HepG2 (cell line): Measurements from ENCODE around the gene EVL. TPM values are rescaled to one million over a fixed set of nuclear protein-coding genes. Genes with fewer than 3 reads are reported as not detected.

Experiments
- ARID4A ChIP-seq: sonication (generic); formaldehyde crosslinking; IDR thresholded peaks from 2 replicates; pipeline ENCODE4 v1.5.0; 2020; ENCODE audit warnings: mild to moderate bottlenecking, missing genetic modification reagents, borderline replicate concordance
- DRAP1 ChIP-seq: IDR thresholded peaks from 2 replicates; pipeline ENCODE4 v1.6.1; 2016; ENCODE audit warnings: missing genetic modification reagents, missing compliant biosample characterization
- FOXP4 ChIP-seq: sonication (generic); formaldehyde crosslinking; IDR thresholded peaks from 2 replicates; pipeline ENCODE4 v1.4.0; 2020; ENCODE audit warnings: missing genetic modification reagents
- HNF4A ChIP-seq: sonication (generic); formaldehyde crosslinking; IDR thresholded peaks from 2 replicates; pipeline ENCODE4 v1.4.0; 2020; ENCODE audit warnings: missing genetic modification reagents
- HNRNPLL ChIP-seq: fragments of 200-400 bp; formaldehyde crosslinking; IDR thresholded peaks from 2 replicates; pipeline ENCODE4 v1.6.1; 2017; ENCODE audit warnings: mild to moderate bottlenecking, low read depth, low read length; ENCODE audit not compliant: poor library complexity, severe bottlenecking
- KAT8 ChIP-seq: IDR thresholded peaks from 2 replicates; pipeline ENCODE4 v1.6.1; 2016; ENCODE audit warnings: missing genetic modification reagents, missing compliant biosample characterization
- MBNL3 ChIP-seq: fragments of 250-450 bp; sonication (Bioruptor Pico); conservative IDR thresholded peaks from 2 replicates; pipeline ENCODE4 v1.8.0; 2022; ENCODE audit warnings: mild to moderate bottlenecking, inconsistent platforms
- NCOA1 ChIP-seq: sonication (generic); formaldehyde crosslinking; IDR thresholded peaks from 2 replicates; pipeline ENCODE4 v1.9.0; 2021; ENCODE audit warnings: missing genetic modification reagents
- NR1H2 ChIP-seq: sonication (generic); formaldehyde crosslinking; IDR thresholded peaks from 2 replicates; pipeline ENCODE4 v1.8.1; 2022; ENCODE audit warnings: low read depth, missing genetic modification reagents, borderline replicate concordance
- PRDM15 ChIP-seq: sonication (generic); formaldehyde crosslinking; IDR thresholded peaks from 2 replicates; pipeline ENCODE4 v1.4.0; 2020; ENCODE audit warnings: missing genetic modification reagents
- SP5 ChIP-seq: IDR thresholded peaks from 2 replicates; pipeline ENCODE4 v1.6.1; 2016; ENCODE audit warnings: low read depth, borderline replicate concordance
- ZNF101 ChIP-seq: sonication (generic); formaldehyde crosslinking; IDR thresholded peaks from 2 replicates; pipeline ENCODE4 v1.4.0; 2020; ENCODE audit warnings: mild to moderate bottlenecking, low read depth, missing genetic modification reagents, borderline replicate concordance
- ZNF709 ChIP-seq: sonication (generic); formaldehyde crosslinking; IDR thresholded peaks from 2 replicates; pipeline ENCODE4 v1.5.0; 2020; ENCODE audit warnings: mild to moderate bottlenecking, missing genetic modification reagents
- ZNF746 ChIP-seq: sonication (generic); formaldehyde crosslinking; IDR thresholded peaks from 2 replicates; pipeline ENCODE4 v1.8.0; 2022; ENCODE audit warnings: mild to moderate bottlenecking, missing genetic modification reagents
- ZNF770 ChIP-seq: sonication (generic); formaldehyde crosslinking; IDR thresholded peaks from 2 replicates; pipeline ENCODE4 v1.5.0; 2020; ENCODE audit warnings: mild to moderate bottlenecking, missing genetic modification reagents
- ZNF781 ChIP-seq: sonication (generic); formaldehyde crosslinking; IDR thresholded peaks from 2 replicates; pipeline ENCODE4 v1.5.1; 2020; ENCODE audit warnings: borderline replicate concordance, mild to moderate bottlenecking, missing genetic modification reagents; ENCODE audit errors: not compliant biosample characterization
- polyA plus RNA-seq, 8 experiments: library from polyadenylated mRNA; depleted of rRNA in 3 of 8; stranded (reverse) in 7 of 8; unstranded in 1 of 8; fragments of >200 nt; fragmentation: Illumina TruSeq in 4 of 8; extraction: Trizol in 4 of 8; gene quantifications; 2 replicates each; pipeline versions ENCODE4 v1.2.1 to v1.2.3, GENCODE V29; 2011 to 2016; ENCODE audit warnings: low read depth in 4 of 8, missing spikeins in 1 of 8, mixed read lengths in 1 of 8; ENCODE audit not compliant: insufficient read depth in 1 of 8
- total RNA-seq, 5 experiments: library from RNA; depleted of rRNA; stranded (reverse); fragments of >200 nt; fragmentation: Illumina TruSeq; extraction: Trizol; gene quantifications; 2 replicates each; pipeline ENCODE4 v1.2.3, GENCODE V29; 2016; ENCODE audit warnings: low read depth in 1 of 5

EVL gene
- total and polyA plus RNA-seq, 2 of the 13 experiments (the other 11 are each of a cell fraction or from before 2014, with no cell fraction given), result 15.1 to 31.2 TPM

- TF ChIP-seq FOXP4, result peak; percentile 36; the same call in 1 of the 2 replicates
- peak; percentile 99 for TF ChIP-seq SP5
- peak; percentile 68; the same call in 1 of the 2 replicates for TF ChIP-seq ZNF770 (CRISPR knock-in tag)
- TF ChIP-seq PRDM15 (CRISPR knock-in tag), result no peak
- no peak for TF ChIP-seq ZNF781 (CRISPR knock-in tag)
- peak; percentile 67 for TF ChIP-seq ARID4A (CRISPR knock-in tag)
- peak; percentile 75 for TF ChIP-seq KAT8 (CRISPR knock-in tag)
- peak; percentile 85 for TF ChIP-seq DRAP1
- peak; percentile 80; the same call in 1 of the 2 replicates for TF ChIP-seq NCOA1 (CRISPR knock-in tag)
- peak; percentile 73; the same call in 1 of the 2 replicates for TF ChIP-seq ZNF101 (CRISPR knock-in tag)
- TF ChIP-seq ZNF709 (CRISPR knock-in tag), result peak; percentile 76; the same call in 1 of the 2 replicates
- 0 out of 2 replicates have a peak, but pooled peaks have one; percentile 72 for TF ChIP-seq NR1H2 (CRISPR knock-in tag)
- peak; percentile 98 for TF ChIP-seq HNF4A (CRISPR knock-in tag)
- no peak for TF ChIP-seq MBNL3
- TF ChIP-seq HNRNPLL, result peak; percentile 65
- peak; percentile 54; the same call in 1 of the 2 replicates for TF ChIP-seq ZNF746 (CRISPR knock-in tag)
Observed at GRCh38 chr14:100144996-100145646, 79.9 kb downstream of the EVL start (continued).
